Mucosa of gallbladder (tissue), 1 donor: Measurements from ENCODE around the gene OR4D1. TPM values are rescaled to one million over a fixed set of nuclear protein-coding genes. Genes with fewer than 3 reads are reported as not detected.

Experiments used
- DNase-seq: peaks from one replicate; pipeline ENCODE4 v3.0.0-alpha.2; 2020; ENCODE audit warnings: low spot score
- total RNA-seq: library from RNA; stranded (reverse); gene quantifications from one replicate; pipeline ENCODE4 v1.2.1, GENCODE V29; 2021
- donor health status: DM: no; HTN: no; CAD: no.

OR4D1 gene
- total RNA-seq, 1 donor from 2014 or later = not detected

DNA sequence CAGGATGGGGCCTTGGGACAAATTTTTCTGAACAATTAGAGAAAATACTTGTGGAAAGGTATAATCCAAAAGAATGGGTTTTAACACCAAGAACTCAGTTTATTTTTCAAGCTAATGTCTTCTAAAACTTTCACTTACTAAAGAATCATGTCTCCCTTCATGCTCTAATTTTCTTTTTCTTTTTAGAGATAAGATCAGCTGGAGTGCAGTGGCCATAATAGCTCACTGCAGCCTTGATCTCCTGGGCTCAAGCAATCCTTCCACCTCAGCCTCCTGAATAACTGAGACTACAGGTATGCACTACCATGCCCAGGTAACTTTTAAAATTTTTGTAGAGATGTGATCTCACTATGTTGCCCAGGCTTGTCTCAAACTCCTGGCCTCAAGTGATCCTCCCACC is 5.5 kb downstream of the OR4D1 start:
- no peak for DNase-seq

DNA sequence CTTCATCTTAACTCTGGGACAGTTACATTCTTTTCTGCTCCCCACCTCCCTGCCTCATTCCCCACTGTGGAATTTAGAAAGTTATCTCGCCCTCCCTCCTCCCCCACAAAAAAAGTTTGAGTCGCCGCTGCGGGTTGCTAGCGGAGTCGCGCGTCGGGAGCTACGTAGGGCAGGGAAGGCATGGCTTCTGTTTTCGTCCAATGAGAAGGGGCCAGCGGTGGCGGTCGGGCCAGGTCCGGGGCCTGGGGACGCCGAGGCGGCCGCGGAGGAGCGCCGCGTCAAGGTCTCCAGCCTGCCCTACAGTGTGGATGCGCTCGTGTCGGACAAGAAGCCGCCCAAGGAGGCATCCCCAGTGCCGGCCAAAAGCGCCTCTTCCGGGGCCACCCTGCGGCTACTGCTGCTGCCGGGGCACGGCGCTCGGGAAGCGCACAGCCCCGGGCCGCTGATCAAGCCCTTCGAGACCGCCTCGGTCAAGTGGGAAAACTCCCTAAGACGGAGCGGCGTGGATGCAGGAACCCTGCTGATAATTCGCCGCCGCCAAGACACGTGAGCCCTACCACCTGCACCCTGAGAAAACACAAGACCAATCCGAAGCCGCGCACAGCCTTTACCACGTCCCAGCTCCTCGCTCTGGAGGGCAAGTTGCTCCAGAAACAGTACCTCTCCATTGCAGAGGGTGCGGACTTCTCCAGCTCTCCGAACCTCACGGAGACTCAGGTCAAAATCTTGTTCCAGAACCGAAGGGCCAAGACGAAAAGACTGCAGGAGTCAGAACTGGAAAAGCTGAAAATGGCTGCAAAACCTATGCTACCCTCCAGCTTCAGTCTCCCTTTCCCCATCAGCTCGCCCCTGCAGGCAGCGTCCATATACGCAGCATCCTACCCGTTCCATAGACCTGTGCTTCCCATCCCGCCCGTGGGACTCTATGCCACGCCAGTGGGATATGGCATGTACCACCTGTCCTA is 8.9 kb downstream of the OR4D1 start:
- DNase-seq = no peak

DNA sequence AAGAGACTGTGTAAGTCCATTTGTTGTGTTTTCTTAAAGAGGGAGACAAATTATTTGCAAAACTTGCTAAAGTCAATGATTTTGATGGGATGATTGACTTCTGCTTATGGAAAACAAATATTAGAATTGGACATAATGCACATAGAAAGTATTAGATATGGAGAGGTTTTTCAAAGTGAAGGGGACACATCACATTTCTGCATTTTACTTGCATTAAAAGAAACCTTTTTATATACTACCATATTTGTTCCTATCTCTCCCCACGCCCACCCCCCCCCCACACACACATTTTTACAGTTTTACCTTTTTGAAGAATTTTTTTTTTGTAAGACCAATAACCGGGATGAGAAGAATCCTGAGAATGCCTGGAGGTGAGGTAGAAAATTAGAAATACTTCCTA is 10.0 kb downstream of the OR4D1 start:
- no peak for DNase-seq

DNA sequence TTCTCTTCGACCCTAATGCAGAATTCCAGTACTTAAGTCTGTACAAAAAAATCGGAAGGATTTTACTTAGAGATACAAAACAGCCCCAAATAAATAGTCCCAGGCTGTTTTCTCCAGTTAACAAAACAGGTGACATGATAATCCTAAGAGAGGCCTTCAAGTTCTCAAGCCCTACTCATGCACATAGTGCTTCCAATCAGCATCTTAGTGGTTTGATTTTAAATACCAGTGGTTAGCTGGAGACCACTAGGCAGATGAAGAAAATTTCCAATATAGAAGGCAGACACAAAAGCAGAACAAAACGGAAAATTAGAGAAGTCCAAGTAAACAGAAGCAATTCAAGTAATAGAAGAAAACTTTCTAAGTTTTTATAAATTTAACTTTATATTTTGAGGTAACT is 13.4 kb downstream of the OR4D1 start:
- no peak for DNase-seq

DNA sequence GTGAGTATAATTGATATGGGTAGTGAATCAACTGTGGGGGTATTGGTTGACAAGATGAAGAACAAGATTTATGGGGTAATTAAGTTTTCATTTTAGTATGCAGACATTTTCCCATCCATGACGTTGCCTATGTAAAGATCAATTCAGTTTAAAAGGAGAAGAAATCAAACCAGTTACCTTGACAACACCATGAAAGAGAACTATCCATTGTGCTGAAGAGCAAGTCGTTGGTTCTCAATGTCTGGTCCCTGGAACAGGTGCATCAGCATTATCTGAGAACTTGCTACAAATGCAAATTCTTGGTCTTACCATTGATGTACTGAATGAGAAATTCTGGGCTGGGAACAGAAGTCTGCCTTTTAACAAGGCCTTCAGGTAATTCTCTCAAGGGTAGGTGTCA is 17.8 kb downstream of the OR4D1 start:
- no peak for DNase-seq

DNA sequence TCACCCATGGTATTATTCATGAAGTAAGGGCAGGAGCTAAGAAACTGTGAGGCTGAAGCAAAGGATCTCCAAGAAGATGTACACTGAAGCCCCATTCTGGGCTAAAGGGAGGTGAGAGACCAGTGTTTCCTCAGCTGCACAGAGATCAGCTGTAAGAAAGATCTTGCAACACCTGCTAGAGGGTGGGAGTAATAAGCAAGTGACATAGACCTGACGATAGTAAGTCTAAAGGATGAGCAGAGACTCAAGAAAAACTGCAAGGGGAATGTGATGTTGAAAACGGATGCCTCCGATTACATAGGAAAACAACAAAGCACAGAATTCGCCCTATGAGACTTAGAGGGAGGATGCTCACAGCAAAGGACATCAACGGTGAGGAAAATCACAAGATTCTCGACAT is 18.5 kb downstream of the OR4D1 start, which contains the start of gene OR4D2:
Gene OR4D2, plus strand, starts transcription at position 301 of the 400 bp plus-strand sequence. CDS start 2,674 bp downstream, outside the sequence.
- DNase-seq = no peak

DNA sequence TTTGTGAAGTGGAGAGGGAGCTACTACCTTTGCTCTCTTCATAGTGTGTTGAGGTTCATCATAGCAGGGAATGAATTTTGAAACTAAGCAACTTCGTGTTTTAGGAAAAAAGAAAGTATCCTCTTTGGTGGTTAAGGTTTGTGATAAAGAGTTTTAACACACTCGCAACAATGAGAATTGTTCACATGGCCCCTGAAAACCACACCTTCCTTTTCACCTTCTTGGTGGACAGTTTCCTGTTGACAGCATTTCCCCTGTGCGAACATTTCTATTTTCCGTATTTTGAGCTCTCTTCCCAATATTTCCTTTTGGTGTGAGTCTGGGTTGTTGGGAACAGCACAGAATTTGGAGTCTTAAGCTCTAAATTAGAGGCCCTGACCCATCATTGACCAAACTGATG is 22.4 kb downstream of the OR4D1 start:
- DNase-seq = no peak

DNA sequence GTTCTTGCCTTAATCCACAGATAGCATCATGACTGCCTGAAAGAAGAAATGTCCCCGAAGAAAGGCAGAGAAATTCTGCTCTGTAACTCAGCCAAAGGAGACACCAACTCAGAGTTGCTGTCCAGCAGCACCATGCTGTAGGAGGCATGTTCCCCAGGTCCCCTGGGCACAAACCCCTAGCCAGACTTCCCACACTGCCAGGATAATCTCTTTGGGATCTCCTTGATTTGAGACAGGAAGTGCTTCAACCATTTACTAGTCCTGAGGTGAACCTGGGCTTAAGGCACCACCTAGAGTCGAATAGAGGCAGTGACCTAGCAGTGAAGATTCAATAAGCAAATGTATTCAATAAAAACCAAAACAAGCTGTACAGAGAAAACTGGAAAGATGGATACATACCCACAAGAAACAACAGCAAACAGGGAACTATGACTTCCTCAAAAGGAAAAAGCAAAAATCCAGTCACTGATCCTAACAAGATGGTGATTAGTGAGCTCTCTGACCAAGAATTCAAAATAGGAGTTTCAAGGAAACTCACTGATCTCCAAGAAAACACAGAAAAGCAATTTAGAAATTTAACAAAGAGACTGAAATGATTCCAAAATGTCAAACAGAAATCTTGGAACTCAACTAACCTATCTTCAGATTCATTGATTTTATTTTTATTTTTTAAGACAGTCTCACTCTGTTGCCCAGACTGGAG is 24.3 kb downstream of the OR4D1 start:
- no peak for DNase-seq

DNA sequence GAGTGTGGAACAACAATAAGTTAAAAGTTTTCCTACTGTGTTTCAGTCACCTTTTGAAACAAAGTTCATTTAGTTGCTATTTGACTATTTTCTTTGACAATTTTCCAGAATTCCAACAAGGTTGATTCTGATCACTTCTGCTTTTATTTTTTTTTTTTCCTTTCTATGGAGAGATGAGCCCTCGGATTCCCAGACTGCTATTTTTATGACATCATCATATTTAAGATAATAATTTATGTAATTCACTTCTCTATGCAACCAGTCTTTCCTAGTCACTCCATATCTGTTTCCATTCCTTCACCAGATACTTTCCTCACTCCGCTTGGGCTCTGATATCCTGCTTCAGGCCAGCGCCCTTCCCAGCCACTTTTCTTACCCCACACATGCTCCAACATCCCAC is 26.7 kb downstream of the OR4D1 start:
- no peak for DNase-seq

DNA sequence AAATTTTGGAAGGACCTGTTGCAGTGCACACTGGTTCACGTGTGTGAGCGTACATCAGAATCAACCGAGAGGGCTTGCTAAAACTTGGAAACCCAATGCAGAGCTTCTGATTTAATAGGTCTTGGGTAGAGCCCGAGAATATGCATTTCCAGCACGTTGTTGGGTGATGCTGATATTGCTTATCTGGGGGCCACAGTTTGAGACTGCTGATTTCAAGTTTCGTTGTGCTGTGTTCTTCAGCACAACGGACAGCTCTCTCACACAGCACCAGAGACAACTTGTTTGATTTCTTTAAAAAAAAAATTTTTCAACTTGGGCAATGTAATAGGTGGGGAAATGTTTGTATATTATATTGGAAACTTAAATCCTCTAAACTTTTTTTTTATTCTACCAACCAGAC is 28.0 kb downstream of the OR4D1 start:
- no peak for DNase-seq

DNA sequence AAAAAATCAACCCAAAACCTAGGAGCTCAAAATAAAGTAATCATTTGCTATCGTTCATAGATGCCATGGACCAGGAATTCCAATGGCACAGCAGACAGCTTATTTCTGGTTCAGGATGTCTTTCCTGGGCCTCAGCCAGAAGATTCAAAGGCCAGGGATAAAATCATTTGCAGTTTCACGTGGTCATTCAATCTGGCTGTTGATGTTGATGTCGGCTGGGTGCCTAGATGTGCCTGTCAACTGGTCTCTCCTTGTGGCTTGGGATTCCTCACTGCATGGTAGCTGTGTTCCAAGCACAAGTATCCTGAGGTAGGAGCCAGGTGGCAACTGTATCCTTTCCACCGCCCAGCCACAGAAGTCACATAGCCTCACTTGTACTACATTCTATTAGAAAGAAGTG is 33.6 kb downstream of the OR4D1 start:
- no peak for DNase-seq

DNA sequence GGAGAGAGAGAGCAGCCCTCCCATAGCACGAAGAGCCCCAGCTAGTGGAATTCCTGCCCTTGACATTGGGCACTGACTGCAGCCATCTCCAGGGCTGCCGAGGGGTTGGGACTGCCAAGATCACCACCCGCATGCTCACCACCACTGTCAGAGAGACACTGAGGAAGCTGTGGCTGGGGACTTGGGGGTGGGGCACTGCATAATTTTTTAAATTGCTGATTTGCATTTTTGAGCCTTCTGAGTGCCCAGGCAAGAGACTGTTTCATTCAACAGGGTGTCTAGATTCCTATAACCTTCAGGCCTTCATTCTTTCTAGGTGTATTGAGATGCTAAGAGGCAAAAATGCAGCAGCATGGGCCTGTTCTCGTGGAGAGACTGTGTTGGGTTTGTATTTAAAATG is 35.3 kb downstream of the OR4D1 start:
- DNase-seq = no peak

DNA sequence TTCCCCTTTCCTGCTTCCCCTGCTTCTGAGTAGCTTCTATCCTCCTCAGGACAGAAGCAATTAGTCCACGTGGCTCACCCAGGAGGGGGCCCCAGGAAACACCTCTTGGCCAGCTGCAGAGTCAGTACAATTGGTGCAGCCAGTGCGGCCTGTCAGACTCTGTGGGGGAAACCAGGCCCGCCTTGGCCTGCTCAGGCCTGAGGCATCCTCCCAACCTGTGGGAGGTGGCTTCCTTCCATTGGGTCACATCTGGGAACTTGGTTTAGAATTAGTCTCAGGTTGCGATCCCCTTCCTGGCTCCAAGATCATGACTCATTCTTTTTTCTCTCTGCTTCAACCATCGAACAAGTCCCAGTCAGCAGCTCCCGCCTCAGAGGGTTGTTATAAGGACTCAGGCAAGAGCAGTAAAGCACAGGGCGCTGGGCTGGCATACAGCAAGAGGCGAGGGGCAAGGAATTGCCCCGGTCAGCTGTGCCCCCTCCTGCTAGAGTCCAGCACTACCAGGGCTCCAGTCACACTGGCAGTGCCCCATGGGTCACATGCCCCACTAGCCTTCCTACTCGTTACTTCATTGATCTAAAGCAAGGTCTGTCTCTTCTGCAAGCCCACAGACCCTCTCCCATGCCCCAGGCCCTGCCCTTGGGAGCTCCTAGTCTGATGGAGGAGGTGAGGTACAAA is 36.3 kb downstream of the OR4D1 start:
- DNase-seq = no peak

DNA sequence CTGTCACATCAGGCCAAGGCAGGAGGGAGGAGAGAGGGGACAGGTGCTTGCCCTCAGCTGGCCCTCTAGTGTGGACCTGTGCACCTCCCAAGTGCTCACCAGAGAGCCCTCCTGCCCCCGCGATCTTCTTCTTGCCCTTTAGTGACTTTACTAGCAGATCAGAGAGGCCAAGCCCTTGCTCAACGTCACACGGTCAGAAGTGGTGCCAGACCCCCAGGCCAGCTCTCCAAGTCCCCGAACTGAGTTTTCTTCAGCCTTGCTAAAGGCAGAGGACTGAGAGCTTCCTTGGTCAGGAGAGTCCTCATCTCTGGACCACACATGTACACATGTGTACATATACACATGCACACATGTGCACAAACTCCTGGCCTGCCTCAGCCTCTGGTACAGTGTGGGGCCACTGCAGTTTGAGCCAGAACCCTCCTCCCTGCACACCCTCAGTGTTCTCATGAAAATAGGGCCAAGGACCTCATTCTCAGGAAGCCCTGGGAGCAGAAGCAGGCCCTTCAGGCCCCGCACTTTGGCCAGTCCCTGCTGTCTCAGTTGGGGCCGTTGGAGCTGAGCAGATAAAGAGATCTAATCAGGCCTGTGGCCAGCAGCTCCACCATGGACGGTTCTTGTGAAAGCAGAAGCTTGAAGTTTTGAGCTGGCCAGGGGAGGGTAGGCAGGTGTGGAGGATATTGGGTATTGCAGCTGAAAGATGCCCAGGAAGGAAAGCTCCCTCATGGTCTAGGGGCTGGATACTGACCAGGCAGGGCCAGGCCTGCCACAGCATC is 37.0 kb downstream of the OR4D1 start:
- DNase-seq = no peak

DNA sequence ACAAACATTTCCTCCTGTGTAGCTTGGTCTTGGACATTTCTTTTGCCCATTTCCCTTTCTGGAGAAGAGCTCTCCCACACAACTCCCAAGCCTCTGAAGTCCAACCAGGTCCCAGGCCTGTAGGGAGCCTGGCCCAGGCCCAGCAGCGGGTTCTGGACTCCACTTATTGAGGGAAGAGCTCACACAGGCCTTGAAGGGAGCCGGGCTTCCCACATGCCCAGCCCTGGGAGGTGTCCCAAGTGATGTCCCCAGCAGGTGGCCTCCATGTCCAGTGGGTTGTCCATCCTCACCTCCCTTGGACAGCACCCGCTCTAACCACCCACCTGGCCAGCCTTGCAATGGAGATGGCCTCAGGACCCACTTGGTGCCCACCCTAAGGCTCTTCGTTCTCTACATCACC is 38.4 kb downstream of the OR4D1 start:
- no peak for DNase-seq

DNA sequence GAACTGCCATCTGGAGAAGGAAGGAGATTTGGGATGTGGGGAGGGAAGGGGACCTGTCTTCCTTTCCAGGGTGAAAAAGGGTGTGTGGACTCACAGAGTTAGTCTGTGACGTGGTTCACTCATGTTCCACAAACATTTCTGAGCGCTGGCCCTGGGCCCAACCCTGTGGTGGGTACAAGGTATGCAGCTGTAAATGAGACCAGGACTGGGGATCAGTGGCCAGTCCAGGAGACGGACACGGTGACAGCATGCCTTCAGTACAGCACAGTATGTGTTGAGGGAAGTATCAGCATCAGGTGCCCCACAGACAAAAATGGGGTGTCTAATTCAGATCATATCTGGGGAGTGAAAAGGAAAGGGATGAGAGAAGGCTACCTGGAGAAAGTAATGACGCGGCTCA is 38.9 kb downstream of the OR4D1 start:
- DNase-seq = no peak

DNA sequence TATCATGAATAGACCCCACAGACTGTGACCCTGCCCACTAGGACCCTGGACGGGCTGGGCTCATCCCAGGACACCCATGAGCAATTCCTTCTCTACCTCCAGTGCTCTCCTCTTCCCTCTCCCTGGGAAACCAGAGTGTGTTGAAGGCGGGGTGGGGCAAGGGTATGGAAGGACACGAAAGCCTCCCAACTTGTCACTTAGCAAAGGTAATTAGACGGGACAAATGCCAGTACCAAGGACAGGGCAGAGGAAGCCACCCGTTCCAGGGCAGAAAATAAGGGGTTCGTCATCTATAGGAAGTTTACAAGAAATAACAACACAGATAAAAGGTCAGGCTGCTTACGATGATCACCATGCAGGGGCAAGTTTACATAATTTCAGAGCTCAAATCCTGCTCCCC is 39.5 kb downstream of the OR4D1 start:
- DNase-seq = no peak

DNA sequence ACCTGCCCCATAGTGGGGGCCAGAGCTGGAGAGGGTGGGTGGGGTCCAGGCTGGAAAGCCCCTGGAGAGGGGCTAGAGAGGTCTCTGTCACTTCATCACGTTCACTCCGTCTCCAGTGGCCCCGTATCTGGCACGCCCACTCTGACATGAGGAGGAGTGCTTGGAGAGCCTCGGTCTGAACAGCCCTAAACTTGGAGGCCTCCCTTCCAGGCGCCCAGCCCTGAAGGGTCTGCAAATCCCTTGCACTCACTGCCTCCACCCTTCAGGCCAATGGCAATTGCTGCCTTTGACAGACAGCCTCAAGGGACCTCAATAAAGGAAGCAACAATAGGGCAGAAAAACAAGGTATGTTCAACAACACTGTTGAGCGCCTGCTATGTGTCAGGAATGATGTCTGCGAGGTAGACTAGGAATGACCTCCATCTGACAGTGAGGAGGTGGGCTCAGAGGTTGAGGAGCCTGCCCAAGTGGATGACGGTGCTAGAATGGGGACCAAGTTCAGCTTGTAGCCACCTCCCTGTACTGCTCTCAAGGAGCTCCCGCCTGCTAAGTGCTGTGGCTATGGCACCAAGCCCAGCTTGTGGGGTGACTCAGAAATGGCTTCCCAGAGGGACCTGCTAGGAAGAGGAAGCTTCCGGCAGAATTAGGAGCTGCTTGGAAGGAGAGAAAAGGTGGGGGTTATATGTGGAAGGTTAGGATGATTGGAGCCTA is 41.4 kb downstream of the OR4D1 start:
- DNase-seq = no peak

DNA sequence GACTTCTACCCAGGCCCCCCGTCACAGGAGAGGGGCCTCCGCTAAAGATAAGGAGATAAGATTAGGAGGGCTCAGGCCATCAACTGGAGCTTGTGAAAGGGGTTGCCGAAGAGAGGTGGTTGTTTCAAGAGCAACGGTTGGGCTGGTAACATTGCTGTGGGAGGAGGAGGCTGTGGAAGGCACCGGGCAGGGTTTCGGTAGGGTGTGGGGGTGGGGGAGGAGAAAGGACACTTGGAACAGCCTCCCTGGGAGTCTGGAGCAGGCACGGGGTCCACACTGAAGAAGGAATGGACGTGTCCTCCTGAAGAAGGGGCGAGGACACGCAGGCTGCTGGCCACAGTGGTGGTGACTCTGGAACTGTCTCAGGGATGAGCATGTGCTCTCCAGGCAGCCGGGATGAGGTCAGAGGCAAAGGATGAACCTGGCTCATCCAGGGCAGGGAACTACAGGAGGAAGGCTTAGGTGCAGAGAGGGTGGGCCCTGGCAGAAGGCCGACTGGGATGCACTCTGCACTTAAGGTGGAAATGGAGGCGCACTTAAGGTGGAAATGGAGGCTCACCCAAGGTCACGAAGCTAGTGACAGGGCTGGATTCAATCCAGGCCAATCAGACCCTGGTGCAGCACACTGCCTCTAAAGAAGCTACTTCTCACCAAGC is 43.2 kb downstream of the OR4D1 start:
- DNase-seq = no peak

DNA sequence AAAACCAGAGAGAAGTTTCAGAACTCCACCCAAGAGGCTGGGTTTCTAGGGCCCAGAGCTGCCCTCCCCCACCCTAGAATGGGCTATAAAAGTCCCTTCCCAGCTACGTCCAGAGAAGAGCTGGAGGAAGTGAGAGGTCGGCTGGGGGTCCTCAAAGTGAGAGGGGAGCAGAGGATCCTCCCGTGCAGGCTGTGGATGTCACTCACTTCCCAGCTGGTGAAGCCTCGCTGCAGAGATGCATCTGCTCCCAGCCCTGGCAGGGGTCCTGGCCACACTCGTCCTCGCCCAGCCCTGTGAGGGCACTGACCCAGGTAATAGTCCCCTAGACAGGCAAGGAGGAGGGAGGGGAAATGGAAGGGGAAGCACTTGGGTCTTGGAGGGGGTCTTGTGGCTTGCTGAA is 44.4 kb downstream of the OR4D1 start, which contains the start of gene EPX:
Gene EPX, plus strand, starts transcription at position 115 of the 400 bp plus-strand sequence. Its CDS starts 121 bp downstream, at position 236.
- DNase-seq = no peak
